HG02763 (cell line): ENCODE results near the gene CSF1.

Experiments used
- ATAC-seq: cut with Tn5 transposase; IDR thresholded peaks from one replicate; pipeline ENCODE4 v1.9.1; 2021; ENCODE audit warnings: mild to moderate bottlenecking, moderate library complexity; ENCODE audit not compliant: unreplicated experiment

CSF1 gene

GRCh38 chr1:109901141-109901523 lies 9.5 kb upstream of the CSF1 start:
- no peak for ATAC-seq

- no peak for ATAC-seq
These were observed 9.0 kb upstream of the CSF1 start for GRCh38 chr1:109901524-109902145.

GRCh38 chr1:109902204-109902985 lies 8.3 kb upstream of the CSF1 start:
- ATAC-seq: no peak

GRCh38 chr1:109903376-109903930 lies 7.2 kb upstream of the CSF1 start:
- ATAC-seq: no peak

GRCh38 chr1:109904105-109904817 lies 6.4 kb upstream of the CSF1 start:
- ATAC-seq: no peak

- ATAC-seq: no peak
These were observed 5.2 kb upstream of the CSF1 start for GRCh38 chr1:109905491-109905890.

GRCh38 chr1:109906160-109906838 lies 4.3 kb upstream of the CSF1 start:
- ATAC-seq: peak; percentile 84

- no peak for ATAC-seq
These were observed 3.8 kb upstream of the CSF1 start for GRCh38 chr1:109906839-109907180.

GRCh38 chr1:109907190-109907774 lies 3.4 kb upstream of the CSF1 start:
- ATAC-seq: no peak

- no peak for ATAC-seq
These were observed 1.8 kb upstream of the CSF1 start for GRCh38 chr1:109908836-109909235.

GRCh38 chr1:109909561-109909960 lies 1.1 kb upstream of the CSF1 start:
- ATAC-seq: no peak

GRCh38 chr1:109910963-109911798 lies 532 bp downstream of the CSF1 start:
- no peak for ATAC-seq

- no peak for ATAC-seq
These were observed 1.7 kb downstream of the CSF1 start for GRCh38 chr1:109912214-109912861.

GRCh38 chr1:109912873-109913272 lies 2.2 kb downstream of the CSF1 start:
- no peak for ATAC-seq

GRCh38 chr1:109913360-109913879 lies 2.8 kb downstream of the CSF1 start:
- no peak for ATAC-seq

GRCh38 chr1:109914587-109915240 lies 4.1 kb downstream of the CSF1 start:
- ATAC-seq: no peak

- no peak for ATAC-seq
These were observed 6.6 kb downstream of the CSF1 start for GRCh38 chr1:109917051-109917767.
